OCI-LY1 (cell line): ENCODE data around the gene BCL2.

ENCODE experiments used
- H2AFZ ChIP-seq: fragments of 200-600 bp; sonication (generic), shearing (Covaris generic); 2 replicates; pipeline ENCODE4 v1.6.0; 2014; ENCODE audit warnings: antibody characterized with exemption, mild to moderate bottlenecking, low read length
- H3F3A ChIP-seq: fragments of 200-600 bp; sonication (generic), shearing (Covaris generic); 2 replicates; pipeline ENCODE4 v1.6.0; 2014; ENCODE audit warnings: mild to moderate bottlenecking, antibody characterized with exemption, low read length, moderate library complexity; ENCODE audit not compliant: insufficient read depth
- H3K27ac ChIP-seq: fragments of 200-600 bp; sonication (generic); 2 replicates; pipeline ENCODE4 v1.5.1; 2014; ENCODE audit warnings: low read length, mixed run types, mild to moderate bottlenecking, low read depth; ENCODE audit not compliant: poor library complexity, severe bottlenecking
- H3K27me3 ChIP-seq: fragments of 200-600 bp; sonication (generic); 2 replicates; pipeline ENCODE4 v1.6.0; 2014; ENCODE audit warnings: antibody characterized with exemption, mild to moderate bottlenecking, low read length, moderate library complexity; ENCODE audit not compliant: insufficient read depth
- H3K36me3 ChIP-seq: fragments of 200-600 bp; sonication (generic); 2 replicates; pipeline ENCODE4 v1.6.1; 2014; ENCODE audit warnings: mild to moderate bottlenecking, antibody characterized with exemption, low read length, moderate library complexity, mixed read lengths; ENCODE audit not compliant: insufficient read depth
- H3K4me1 ChIP-seq: fragments of 200-600 bp; sonication (generic); 2 replicates; pipeline ENCODE4 v1.5.1; 2014; ENCODE audit warnings: mild to moderate bottlenecking, low read length, moderate library complexity; ENCODE audit not compliant: insufficient read depth, severe bottlenecking
- H3K4me2 ChIP-seq: fragments of 200-600 bp; sonication (generic), shearing (Covaris generic); 2 replicates; pipeline ENCODE4 v1.6.1; 2014; ENCODE audit warnings: low read length
- H3K4me3 ChIP-seq: fragments of 200-600 bp; sonication (generic); 2 replicates; pipeline ENCODE4 v1.5.1; 2014; ENCODE audit warnings: low read length, low read depth, mild to moderate bottlenecking, mixed read lengths; ENCODE audit not compliant: poor library complexity, severe bottlenecking
- H3K79me2 ChIP-seq: fragments of 200-600 bp; shearing (Covaris generic); 2 replicates; pipeline ENCODE4 v1.6.1; 2016; ENCODE audit warnings: mixed run types, low read length, mixed read lengths; ENCODE audit not compliant: insufficient read depth
- H3K9ac ChIP-seq: fragments of 200-600 bp; sonication (generic), shearing (Covaris generic); 2 replicates; pipeline ENCODE4 v1.6.1; 2014; ENCODE audit warnings: mild to moderate bottlenecking, low read length, mixed read lengths
- H3K9me2 ChIP-seq: fragments of 200-600 bp; sonication (generic), shearing (Covaris generic); 2 replicates; pipeline ENCODE4 v1.6.1; 2014; ENCODE audit warnings: low read depth, mild to moderate bottlenecking, low read length, mixed read lengths
- H3K9me3 ChIP-seq: fragments of 200-600 bp; shearing (Covaris generic); 2 replicates; pipeline ENCODE4 v1.6.1; 2014; ENCODE audit warnings: low read length, mixed read lengths
- H4K20me1 ChIP-seq: fragments of 200-600 bp; sonication (generic), shearing (Covaris generic); 2 replicates; pipeline ENCODE4 v1.6.0; 2016; ENCODE audit warnings: mild to moderate bottlenecking, low read length; ENCODE audit not compliant: insufficient read depth
- EZH2 ChIP-seq: fragments of 200-600 bp; sonication (generic), shearing (Covaris generic); IDR thresholded peaks from 2 replicates; pipeline ENCODE4 v1.8.0; 2017; ENCODE audit warnings: borderline replicate concordance, mixed run types, mild to moderate bottlenecking, antibody characterized with exemption, low read length, moderate library complexity, mixed read lengths
- TF ChIP-seq, protein P1 (sequence below): fragments of 200-600 bp; sonication (generic), shearing (Covaris generic); IDR thresholded peaks from 2 replicates; pipeline ENCODE4 v1.5.1; 2017; ENCODE audit warnings: mild to moderate bottlenecking, antibody characterized with exemption, low read length, moderate library complexity, mixed read lengths

Gene BCL2

DNA sequence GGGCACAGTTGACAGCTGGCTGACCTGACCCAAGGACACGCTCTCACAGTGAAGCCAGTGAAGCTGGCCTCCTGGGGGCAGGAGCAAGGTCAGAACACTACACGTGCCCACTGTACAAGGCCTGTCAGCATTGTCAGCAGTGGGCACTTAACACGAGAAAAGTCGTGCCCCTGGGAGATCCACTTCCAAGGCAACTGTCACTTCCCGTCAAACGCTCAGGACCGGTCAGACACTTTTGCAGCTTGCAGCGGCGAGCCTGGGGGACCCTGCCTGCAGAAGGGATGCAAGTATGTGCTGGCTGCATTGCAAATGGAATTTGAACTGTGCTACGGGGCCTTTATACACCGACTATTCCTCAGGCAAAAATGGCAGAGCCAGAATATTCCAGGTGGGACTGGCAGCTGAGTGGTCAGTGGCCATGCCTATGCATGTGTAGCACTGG is 176.2 kb downstream of the BCL2 start:
- Histone ChIP-seq H3K4me3 (peak overlapping the region; percentile 53), H3K27ac (peak overlapping the region; percentile 99), H3K9ac (peak overlapping the region; percentile 77), H3K79me2 (peaks cover 78% of the 10 kb centered on the region), H3K9me2 (no peaks in the 10 kb centered on the region), H3K9me3 (no peaks in the 10 kb centered on the region), H2AFZ (no peak overlapping the region), H3K4me2 (peak overlapping the region; percentile 73), H3F3A (peaks cover 50% of the 10 kb centered on the region), H3K27me3 (no peaks in the 10 kb centered on the region), H4K20me1 (no peaks in the 10 kb centered on the region), H3K4me1 (peaks cover 100% of the 10 kb centered on the region), H3K36me3 (peaks cover 97% of the 10 kb centered on the region)
- no peak for TF ChIP-seq EZH2
- TF ChIP-seq, protein P1, sequence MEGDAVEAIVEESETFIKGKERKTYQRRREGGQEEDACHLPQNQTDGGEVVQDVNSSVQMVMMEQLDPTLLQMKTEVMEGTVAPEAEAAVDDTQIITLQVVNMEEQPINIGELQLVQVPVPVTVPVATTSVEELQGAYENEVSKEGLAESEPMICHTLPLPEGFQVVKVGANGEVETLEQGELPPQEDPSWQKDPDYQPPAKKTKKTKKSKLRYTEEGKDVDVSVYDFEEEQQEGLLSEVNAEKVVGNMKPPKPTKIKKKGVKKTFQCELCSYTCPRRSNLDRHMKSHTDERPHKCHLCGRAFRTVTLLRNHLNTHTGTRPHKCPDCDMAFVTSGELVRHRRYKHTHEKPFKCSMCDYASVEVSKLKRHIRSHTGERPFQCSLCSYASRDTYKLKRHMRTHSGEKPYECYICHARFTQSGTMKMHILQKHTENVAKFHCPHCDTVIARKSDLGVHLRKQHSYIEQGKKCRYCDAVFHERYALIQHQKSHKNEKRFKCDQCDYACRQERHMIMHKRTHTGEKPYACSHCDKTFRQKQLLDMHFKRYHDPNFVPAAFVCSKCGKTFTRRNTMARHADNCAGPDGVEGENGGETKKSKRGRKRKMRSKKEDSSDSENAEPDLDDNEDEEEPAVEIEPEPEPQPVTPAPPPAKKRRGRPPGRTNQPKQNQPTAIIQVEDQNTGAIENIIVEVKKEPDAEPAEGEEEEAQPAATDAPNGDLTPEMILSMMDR, result no peak

DNA sequence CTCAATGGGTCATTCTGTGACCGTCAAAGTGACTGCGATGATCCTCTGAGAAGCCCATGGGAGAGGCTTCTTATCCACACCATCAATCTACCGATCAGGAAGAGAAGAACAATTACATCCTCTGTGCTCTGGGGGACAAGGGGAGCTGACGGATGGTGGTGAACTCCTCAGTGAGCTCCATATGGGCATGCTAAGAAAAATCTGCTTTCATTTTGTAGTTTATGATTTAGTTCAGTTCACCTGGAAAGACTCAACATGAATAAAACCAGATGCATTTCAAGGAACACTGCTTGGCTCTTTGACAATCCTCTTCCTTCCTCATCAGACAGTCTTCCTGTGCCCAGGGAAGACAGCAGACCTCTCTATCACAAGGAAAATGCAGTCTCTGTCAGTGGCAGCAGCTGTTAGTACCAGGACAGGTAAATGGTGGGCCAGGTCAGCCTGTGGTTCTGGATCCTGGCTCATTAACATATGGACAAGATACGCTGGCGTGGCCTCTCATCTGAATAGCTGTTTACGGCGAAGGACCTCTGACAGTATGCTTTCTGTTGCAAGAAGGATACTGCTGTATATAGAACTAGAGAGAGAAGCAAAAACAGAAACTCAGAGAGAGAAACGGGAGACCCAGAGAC is 176.9 kb downstream of the BCL2 start:
- H3K9me3 ChIP-seq, result no peaks in the 10 kb centered on the region
- no peak overlapping the region for H2AFZ ChIP-seq
- H3F3A ChIP-seq, result peaks cover 47% of the 10 kb centered on the region
- TF ChIP-seq, protein P1, result no peak
- TF ChIP-seq EZH2, result no peak
- H3K9ac ChIP-seq, result peak overlapping the region; percentile 77
- H3K4me3 ChIP-seq, result peak overlapping the region; percentile 53
- H4K20me1 ChIP-seq, result no peaks in the 10 kb centered on the region
- H3K9me2 ChIP-seq, result no peaks in the 10 kb centered on the region
- H3K27ac ChIP-seq, result peak overlapping the region; percentile 99
- H3K79me2 ChIP-seq, result peaks cover 78% of the 10 kb centered on the region
- H3K36me3 ChIP-seq, result peaks cover 97% of the 10 kb centered on the region
- no peaks in the 10 kb centered on the region for H3K27me3 ChIP-seq
- peaks cover 100% of the 10 kb centered on the region for H3K4me1 ChIP-seq
- H3K4me2 ChIP-seq, result peak overlapping the region; percentile 73

DNA sequence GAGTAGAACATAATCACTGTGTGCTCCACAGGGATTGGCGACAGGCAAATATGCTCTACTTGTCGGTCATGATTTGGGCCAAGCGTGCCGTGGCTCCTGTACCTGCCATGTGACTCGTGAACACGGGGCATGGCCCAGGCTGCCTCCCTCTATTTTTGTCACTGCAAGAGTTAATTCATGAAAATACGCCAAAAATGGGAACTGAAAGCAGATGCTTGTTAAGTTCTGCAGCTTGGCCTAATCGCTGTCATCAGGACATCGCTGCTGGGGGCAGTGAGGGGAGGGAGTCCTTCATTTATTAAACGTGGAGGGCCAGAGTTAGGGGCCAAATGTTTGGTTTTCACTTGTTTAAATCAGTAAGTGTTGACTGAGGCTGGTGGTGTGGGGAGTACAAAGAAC is 177.8 kb downstream of the BCL2 start:
- Histone ChIP-seq H3F3A (peaks cover 48% of the 10 kb centered on the region), H3K79me2 (peaks cover 78% of the 10 kb centered on the region), H3K36me3 (peaks cover 97% of the 10 kb centered on the region), H3K9ac (peak overlapping the region; percentile 77), H3K9me3 (no peaks in the 10 kb centered on the region), H2AFZ (no peak overlapping the region), H3K27me3 (no peaks in the 10 kb centered on the region), H3K4me3 (peak overlapping the region; percentile 53), H3K27ac (peak overlapping the region; percentile 99), H4K20me1 (no peaks in the 10 kb centered on the region), H3K4me2 (peak overlapping the region; percentile 73), H3K4me1 (peaks cover 100% of the 10 kb centered on the region), H3K9me2 (no peaks in the 10 kb centered on the region)
- TF ChIP-seq, protein P1, result no peak
- no peak for TF ChIP-seq EZH2
